ENCODE data around the gene SPDYE8. TPM values are rescaled to one million over a fixed set of nuclear protein-coding genes. Genes with fewer than 3 reads are reported as not detected.
"Not testable (repeated sequence)": the region's sequence is repeated elsewhere in the genome, so short reads cannot be mapped to it uniquely, and the experiment has no call there.

The SPDYE8 gene
- total RNA-seq (2021; ENCODE audit: unreplicated experiment) (not detected), Bru-seq, nascent RNA (not detected), BruChase-seq, experiment 1, labeled RNA remaining after a 2-hour chase (not detected), BruChase-seq, experiment 2, labeled RNA remaining after a 6-hour chase (percentile 9 among the genes with signal in this experiment)
- 0.10 TPM for polyA plus RNA-seq (2012; ENCODE audit: insufficient read length)
- long read RNA-seq, partial matches to known transcripts, result 0 of 2 reads
- long read RNA-seq, other reads (novel, unspliced or antisense), result 2 of 2 reads

DNA sequence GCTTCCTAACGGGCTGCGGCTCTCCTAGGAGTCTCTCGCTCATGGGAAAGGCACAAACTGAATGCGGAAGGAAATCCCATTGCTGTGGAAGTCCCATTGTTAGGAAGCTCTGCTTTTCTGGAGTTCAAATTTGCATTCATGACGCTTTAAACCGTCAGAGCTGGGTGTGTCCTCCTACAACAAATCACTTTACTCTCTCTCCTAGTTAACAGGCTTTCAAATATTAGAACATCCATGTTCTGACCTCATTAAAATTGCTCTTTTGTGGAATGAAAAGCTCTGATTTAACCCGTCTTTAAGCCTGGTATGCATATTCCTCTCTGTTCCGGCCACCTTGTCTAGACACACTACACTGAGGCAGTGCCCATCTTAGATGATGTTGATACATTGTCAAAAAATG, at the start of gene SPDYE8:
Gene SPDYE8 (minus strand): TSS at position 101 of the 400 bp plus-strand sequence. CDS start 1,800 bp downstream, outside the sequence.
- CTCF ChIA-PET; H3K27me3 ChIP-seq (ENCODE audit: control insufficient read depth, insufficient read depth, low read length); H3K4me3 ChIP-seq (ENCODE audit: low read depth in 2 of 2, low read length in 2 of 2); BruUV-seq (replicated peaks); ATAC-seq; in situ Hi-C loops (cut with HindIII; ENCODE audit: low pct_unique_long_range_greater_than_20kb, low sequenced_read_pairs); H3K9me3 ChIP-seq (ENCODE audit: control insufficient read depth, insufficient read depth, low read depth, low read length); H3K36me3 ChIP-seq (ENCODE audit: control insufficient read depth, insufficient read depth, low read length); intact Hi-C loops (cut with micrococcal nuclease; ENCODE audit: unreplicated experiment); H3K4me1 ChIP-seq (ENCODE audit: control insufficient read depth, insufficient read depth, low read length); DNase-seq (ENCODE audit: low read depth, low spot score); H3K27ac ChIP-seq (ENCODE audit: low read length); POLR2A ChIA-PET: not testable (repeated sequence)

- BruUV-seq (replicated peaks); H3K9me3 ChIP-seq (ENCODE audit: control insufficient read depth, insufficient read depth, low read depth, low read length); H3K36me3 ChIP-seq (ENCODE audit: control insufficient read depth, insufficient read depth, low read length); H3K4me3 ChIP-seq (ENCODE audit: low read depth in 2 of 2, low read length in 2 of 2); intact Hi-C loops (cut with micrococcal nuclease; ENCODE audit: unreplicated experiment); ATAC-seq; DNase-seq (ENCODE audit: low read depth, low spot score); CTCF ChIA-PET; in situ Hi-C loops (cut with HindIII; ENCODE audit: low pct_unique_long_range_greater_than_20kb, low sequenced_read_pairs); POLR2A ChIA-PET; H3K4me1 ChIP-seq (ENCODE audit: control insufficient read depth, insufficient read depth, low read length); H3K27me3 ChIP-seq (ENCODE audit: control insufficient read depth, insufficient read depth, low read length); H3K27ac ChIP-seq (ENCODE audit: low read length): not testable (repeated sequence)
These were observed 28.2 kb upstream of the SPDYE8 start, which contains the start of gene SPDYE11 for GRCh38 chr7:73057811-73058210. Gene SPDYE11, minus strand, starts transcription at chr7:73057911. Its CDS starts 1,800 bp downstream, at chr7:73056111.

DNA sequence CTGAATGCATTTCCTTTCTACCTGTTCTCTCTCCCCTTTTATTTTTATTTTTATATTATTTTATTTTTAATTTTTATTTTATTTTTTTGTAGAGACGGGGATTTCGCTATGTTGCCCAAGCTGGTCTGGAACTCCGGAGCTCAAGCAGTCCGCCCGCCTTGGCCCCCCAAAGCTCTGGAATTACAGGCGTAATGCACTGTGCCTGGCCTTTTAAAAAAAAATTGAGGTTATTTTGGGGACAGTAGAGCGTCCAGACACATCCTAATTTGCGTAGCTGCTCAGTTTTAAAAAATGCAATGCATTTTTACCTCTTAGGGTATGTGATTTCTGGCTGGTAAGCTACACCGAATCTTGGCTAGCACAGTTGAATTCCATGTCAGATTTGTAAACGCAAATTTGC, 23.1 kb downstream of the SPDYE8 start:
- peak overlapping the region; percentile 50 to 67 for H3K4me3 ChIP-seq (ENCODE audit: low read depth in 2 of 2, low read length in 2 of 2)
- H3K36me3 ChIP-seq (ENCODE audit: control insufficient read depth, insufficient read depth, low read length); H3K27me3 ChIP-seq (ENCODE audit: control insufficient read depth, insufficient read depth, low read length); H3K4me1 ChIP-seq (ENCODE audit: control insufficient read depth, insufficient read depth, low read length); ATAC-seq; H3K9me3 ChIP-seq (ENCODE audit: control insufficient read depth, insufficient read depth, low read depth, low read length); BruUV-seq (replicated peaks); DNase-seq (ENCODE audit: low read depth, low spot score); in situ Hi-C loops (cut with HindIII; ENCODE audit: low pct_unique_long_range_greater_than_20kb, low sequenced_read_pairs); POLR2A ChIA-PET; CTCF ChIA-PET; intact Hi-C loops (cut with micrococcal nuclease; ENCODE audit: unreplicated experiment): not testable (repeated sequence)
- H3K27ac ChIP-seq (ENCODE audit: low read length), result peak overlapping the region; percentile 88

GRCh38 chr7:73005693-73006447, 23.7 kb downstream of the SPDYE8 start:
- H3K36me3 ChIP-seq (ENCODE audit: control insufficient read depth, insufficient read depth, low read length); H3K9me3 ChIP-seq (ENCODE audit: control insufficient read depth, insufficient read depth, low read depth, low read length); BruUV-seq (replicated peaks); H3K27me3 ChIP-seq (ENCODE audit: control insufficient read depth, insufficient read depth, low read length); in situ Hi-C loops (cut with HindIII; ENCODE audit: low pct_unique_long_range_greater_than_20kb, low sequenced_read_pairs); CTCF ChIA-PET; POLR2A ChIA-PET; H3K4me1 ChIP-seq (ENCODE audit: control insufficient read depth, insufficient read depth, low read length); DNase-seq (ENCODE audit: low read depth, low spot score); intact Hi-C loops (cut with micrococcal nuclease; ENCODE audit: unreplicated experiment): not testable (repeated sequence)
- Histone ChIP-seq H3K27ac (ENCODE audit: low read length) (peak overlapping the region; percentile 72), H3K4me3 (ENCODE audit: low read depth in 2 of 2, low read length in 2 of 2) (peak overlapping the region; percentile 50 to 61)
- peak; percentile 95 for ATAC-seq
- TF ChIP-seq POLR2AphosphoS5 (IDR thresholded peaks at IDR 0.05; ENCODE audit: low read depth, low read length), result peak; percentile 92

DNA sequence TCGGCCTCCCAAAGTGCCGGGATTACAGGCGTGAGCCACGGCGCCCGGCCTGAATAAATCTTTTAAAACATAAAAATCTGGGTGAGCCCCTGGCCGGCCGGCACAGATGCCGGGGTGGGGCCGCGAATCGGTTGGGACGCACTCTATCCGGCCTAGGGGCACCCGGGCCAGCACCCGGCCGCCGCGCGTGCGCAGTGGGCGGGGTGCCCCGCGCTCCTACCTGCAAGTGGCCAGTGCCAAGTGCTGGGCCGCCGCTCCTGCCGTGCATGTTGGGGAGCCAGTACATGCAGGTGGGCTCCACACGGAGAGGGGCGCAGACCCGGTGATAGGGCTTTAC, 24.2 kb downstream of the SPDYE8 start:
- intact Hi-C loops (cut with micrococcal nuclease; ENCODE audit: unreplicated experiment); H3K4me1 ChIP-seq (ENCODE audit: control insufficient read depth, insufficient read depth, low read length); CTCF ChIA-PET; H3K36me3 ChIP-seq (ENCODE audit: control insufficient read depth, insufficient read depth, low read length); POLR2A ChIA-PET; in situ Hi-C loops (cut with HindIII; ENCODE audit: low pct_unique_long_range_greater_than_20kb, low sequenced_read_pairs); H3K9me3 ChIP-seq (ENCODE audit: control insufficient read depth, insufficient read depth, low read depth, low read length); H3K27me3 ChIP-seq (ENCODE audit: control insufficient read depth, insufficient read depth, low read length); DNase-seq (ENCODE audit: low read depth, low spot score): not testable (repeated sequence)
- Histone ChIP-seq H3K4me3 (ENCODE audit: low read depth in 2 of 2, low read length in 2 of 2) (peak overlapping the region; percentile 50 to 55), H3K27ac (ENCODE audit: low read length) (peak overlapping the region; percentile 68)
- ATAC-seq, result peak; percentile 95
- BruUV-seq (replicated peaks), result TSS peak; percentile 98

DNA sequence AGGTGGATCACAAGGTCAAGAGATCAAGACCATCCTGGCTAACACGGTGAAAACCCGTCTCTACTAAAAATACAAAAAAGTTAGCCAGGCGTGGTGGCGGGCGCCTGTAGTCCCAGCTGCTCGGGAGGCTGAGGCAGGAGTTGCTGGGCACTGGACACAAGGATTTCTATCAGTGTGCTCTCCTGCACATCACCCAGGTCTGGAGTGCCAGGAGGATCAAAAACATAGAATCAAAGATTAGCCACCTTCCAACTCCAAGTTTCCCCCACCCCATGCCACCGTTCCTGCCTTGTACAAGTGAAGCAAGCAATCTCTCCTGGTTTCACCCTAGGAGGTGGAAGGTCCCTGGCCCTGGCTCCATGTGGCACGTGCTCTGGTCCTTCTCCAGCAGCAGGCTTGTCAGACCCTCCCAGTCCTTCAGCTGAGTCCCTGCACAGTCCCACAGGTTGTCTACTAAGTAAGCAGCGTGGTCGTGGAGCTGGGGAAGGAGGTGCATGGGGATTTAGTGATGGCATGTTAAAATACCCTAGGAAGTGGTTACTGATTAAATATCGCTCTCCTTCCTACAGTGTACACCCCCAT, 31.6 kb downstream of the SPDYE8 start:
- peak; percentile 50 for ATAC-seq
- H3K36me3 ChIP-seq (ENCODE audit: control insufficient read depth, insufficient read depth, low read length); intact Hi-C loops (cut with micrococcal nuclease; ENCODE audit: unreplicated experiment); in situ Hi-C loops (cut with HindIII; ENCODE audit: low pct_unique_long_range_greater_than_20kb, low sequenced_read_pairs); H3K4me1 ChIP-seq (ENCODE audit: control insufficient read depth, insufficient read depth, low read length); CTCF ChIA-PET; H3K9me3 ChIP-seq (ENCODE audit: control insufficient read depth, insufficient read depth, low read depth, low read length); H3K4me3 ChIP-seq (ENCODE audit: low read depth in 2 of 2, low read length in 2 of 2); H3K27me3 ChIP-seq (ENCODE audit: control insufficient read depth, insufficient read depth, low read length); H3K27ac ChIP-seq (ENCODE audit: low read length); DNase-seq (ENCODE audit: low read depth, low spot score); POLR2A ChIA-PET: not testable (repeated sequence)
- BruUV-seq (replicated peaks), result TSS peak; percentile 74

- H3K4me1 ChIP-seq (ENCODE audit: control insufficient read depth, insufficient read depth, low read length); H3K36me3 ChIP-seq (ENCODE audit: control insufficient read depth, insufficient read depth, low read length); intact Hi-C loops (cut with micrococcal nuclease; ENCODE audit: unreplicated experiment); BruUV-seq (replicated peaks); H3K9me3 ChIP-seq (ENCODE audit: control insufficient read depth, insufficient read depth, low read depth, low read length); CTCF ChIA-PET; H3K27ac ChIP-seq (ENCODE audit: low read length); in situ Hi-C loops (cut with HindIII; ENCODE audit: low pct_unique_long_range_greater_than_20kb, low sequenced_read_pairs); H3K4me3 ChIP-seq (ENCODE audit: low read depth in 2 of 2, low read length in 2 of 2); H3K27me3 ChIP-seq (ENCODE audit: control insufficient read depth, insufficient read depth, low read length); POLR2A ChIA-PET; DNase-seq (ENCODE audit: low read depth, low spot score): not testable (repeated sequence)
- ATAC-seq, result peak; percentile 69
These were observed 32.1 kb downstream of the SPDYE8 start for GRCh38 chr7:72997447-72997846.

All from Panc1 (cell line).